ENCODE measurements around the gene TNFAIP2. TPM values are rescaled to one million over a fixed set of nuclear protein-coding genes. Genes with fewer than 3 reads are reported as not detected.

The TNFAIP2 gene
- total and polyA plus RNA-seq, 2 donors (not counting 3 experiments of a cell fraction or from before 2014, with no cell fraction given) = 31.6 to 42.7 TPM

DNA sequence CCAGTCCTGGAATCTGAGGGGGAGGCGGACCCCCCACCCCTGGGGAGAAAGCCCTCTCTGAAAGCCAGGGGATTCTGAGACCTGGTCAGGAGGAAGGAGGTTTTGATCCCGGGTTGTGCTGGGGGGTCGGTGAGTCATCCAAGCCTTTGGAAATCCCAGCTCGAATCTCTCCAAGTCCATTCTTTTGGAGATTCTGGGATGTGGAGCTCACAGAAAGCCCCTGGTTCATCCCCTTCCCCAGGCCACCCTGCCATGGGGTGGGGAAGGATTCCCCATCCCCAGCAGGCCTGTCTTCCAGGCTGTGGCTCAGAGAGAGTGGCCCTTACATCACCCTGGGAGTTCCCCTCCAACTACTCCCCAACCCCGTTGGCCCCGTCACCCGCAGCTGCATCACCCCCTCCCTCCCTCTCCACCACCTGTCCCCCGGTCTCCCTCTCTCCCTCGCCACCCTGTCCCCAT is 14.5 kb upstream of the TNFAIP2 start:
- no peak overlapping the region for H3K4me3 ChIP-seq (replicated peaks in 1 of 3; ENCODE audit: insufficient read depth in 1 of 3, low read depth in 1 of 3, low read length in 3 of 3)
- H4K20me1 ChIP-seq (replicated peaks; ENCODE audit: control insufficient read depth, extremely low read depth, insufficient read depth, low read length) = no peaks in the 10 kb centered on the region
- dilution Hi-C loops (cut with MboI; ENCODE audit: extremely low pct_ligation_motif_present, low sequenced_read_pairs) = no loop called here
- intact Hi-C loops (cut with micrococcal nuclease) = loop anchor here (2.0 kb wide), 1 partner anchor 14 kb away; the partner anchor contains the start of gene TNFAIP2
- POLR2A ChIA-PET = no interaction called here
- no peaks in the 10 kb centered on the region for H3K36me3 ChIP-seq (ENCODE audit: control insufficient read depth in 2 of 2, extremely low read depth in 1 of 2, insufficient read depth in 2 of 2, low read length in 2 of 2)
- CTCF ChIA-PET = interaction anchor here (1.1 kb wide), 1 partner anchor 41 kb away, joined by 3 read pairs; no protein-coding TSS in a partner anchor
- H3K9ac ChIP-seq (replicated peaks; ENCODE audit: extremely low read depth, insufficient read depth, low read length) = no peak overlapping the region
- no peaks in the 10 kb centered on the region for H3K79me2 ChIP-seq (ENCODE audit: control insufficient read depth, insufficient read depth, low read length)
- no peaks in the 10 kb centered on the region for H3K9me3 ChIP-seq (replicated peaks; ENCODE audit: control insufficient read depth, insufficient read depth, low read length)
- FAIRE-seq = no peak
- no peak overlapping the region for H2AFZ ChIP-seq (ENCODE audit: low read depth, low read length)
- H3K4me1 ChIP-seq (ENCODE audit: control insufficient read depth, extremely low read depth, insufficient read depth, low read length) = peaks cover 6% of the 10 kb centered on the region
- H3K27me3 ChIP-seq (ENCODE audit: control insufficient read depth in 2 of 2, insufficient read depth in 2 of 2, low read length in 2 of 2) = peaks cover 5 to 9% of the 10 kb centered on the region in 2 experiments
- no peak for DNase-seq (ENCODE audit: low read depth, low spot score)
- BruUV-seq (replicated peaks) = no TSS peak
- H3K9me1 ChIP-seq (replicated peaks; ENCODE audit: control insufficient read depth, extremely low read depth, insufficient read depth, low read length) = no peaks in the 10 kb centered on the region
- H3K4me2 ChIP-seq (ENCODE audit: insufficient read depth, low read length) = no peak overlapping the region
- TF ChIP-seq GATA2 (IDR thresholded peaks at IDR 0.05; ENCODE audit: insufficient read depth, insufficient read length, low read depth, low read length) (no peak), MYC (IDR thresholded peaks at IDR 0.05; ENCODE audit: low read depth, low read length) (no peak), POLR2A (IDR thresholded peaks at IDR 0.05; ENCODE audit: low read depth, low read length) (no peak), POLR2AphosphoS5 (IDR thresholded peaks at IDR 0.05; ENCODE audit: insufficient read depth, low read depth, low read length) (no peak), EZH2 (IDR thresholded peaks at IDR 0.05; ENCODE audit: borderline replicate concordance, low read depth, low read length, severe bottlenecking) (no peak), JUN (IDR thresholded peaks at IDR 0.05; ENCODE audit: borderline replicate concordance, insufficient read depth, insufficient read length, low read depth) (no peak), MAX (IDR thresholded peaks at IDR 0.05; ENCODE audit: insufficient read depth, insufficient read length) (no peak), CTCF (IDR thresholded peaks at IDR 0.05; ENCODE audit: extremely low read depth in 1 of 2, insufficient read depth in 1 of 2, low read depth in 1 of 2, low read length in 2 of 2) (no peak), FOS (IDR thresholded peaks at IDR 0.05; ENCODE audit: borderline replicate concordance, insufficient read depth, low read length) (no peak)
- H3K27ac ChIP-seq (ENCODE audit: insufficient read depth, low read depth, low read length) = no peak overlapping the region
